Medulla oblongata (tissue), 1 donor: ENCODE data around the gene APBB2.
"Not testable (repeated sequence)": the region's sequence is repeated elsewhere in the genome, so short reads cannot be mapped to it uniquely, and the experiment has no call there.

Experiments
- DNase-seq: peaks from one replicate; pipeline ENCODE4 v3.0.0-alpha.2; 2015; ENCODE audit errors: extremely low spot score

APBB2 gene

DNA sequence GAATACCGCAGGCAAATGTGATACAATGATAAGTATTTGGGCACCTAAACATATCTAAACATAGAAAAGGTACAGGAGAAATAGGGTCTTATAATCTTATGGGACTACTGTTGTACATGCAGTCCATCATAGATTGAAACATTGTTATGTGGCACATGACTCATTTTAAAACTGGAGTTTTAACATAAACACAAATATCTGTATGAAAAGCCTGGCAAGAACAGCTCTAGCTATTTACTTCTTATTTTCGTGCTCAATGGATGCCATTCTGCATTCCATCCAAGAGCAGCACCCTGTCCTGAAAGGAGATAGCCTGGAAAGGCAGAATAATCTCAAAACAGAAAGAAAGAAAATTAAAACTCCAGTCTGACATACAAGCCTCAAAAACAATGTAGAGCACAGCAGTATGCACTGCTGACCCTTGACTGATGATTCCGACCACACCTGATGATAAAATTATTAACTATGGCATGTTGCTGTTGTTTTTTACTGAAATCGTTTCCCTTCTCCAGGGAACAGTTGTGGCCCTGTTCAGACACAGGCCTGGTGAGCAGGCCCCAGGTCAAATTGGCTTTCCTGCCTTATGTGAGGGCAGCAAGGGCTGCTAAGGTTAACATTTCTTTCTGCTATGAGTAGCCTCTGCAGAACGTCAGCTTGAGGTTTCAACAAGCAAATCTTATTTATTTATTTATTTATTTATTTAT lies 152.7 kb downstream of the APBB2 start:
- DNase-seq = no peak

GRCh38 chr4:41060352-41061334 lies 153.7 kb downstream of the APBB2 start:
- DNase-seq = no peak

GRCh38 chr4:41059411-41059810 lies 154.9 kb downstream of the APBB2 start:
- not testable (repeated sequence) for DNase-seq

DNA sequence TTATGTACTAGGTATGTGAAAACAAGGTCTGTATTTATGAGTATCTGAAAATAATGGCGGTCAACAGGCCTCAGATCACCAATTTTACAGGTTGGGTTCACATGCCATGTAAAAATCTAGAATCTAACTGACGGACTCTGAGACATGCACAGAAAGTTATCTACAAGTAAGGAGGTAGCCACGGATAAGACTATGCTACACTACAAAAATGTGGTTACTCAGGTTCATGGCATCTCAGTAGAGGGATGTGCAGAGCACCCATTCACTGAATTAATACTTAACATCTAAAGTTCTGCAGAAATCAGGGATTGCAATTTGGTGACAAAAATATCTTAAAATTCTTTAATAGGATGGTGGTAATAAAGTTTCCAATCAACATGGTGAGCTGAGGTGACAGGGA lies 155.9 kb downstream of the APBB2 start:
- no peak for DNase-seq

- DNase-seq = no peak
Measured at GRCh38 chr4:41057467-41057866, 156.9 kb downstream of the APBB2 start.

DNA sequence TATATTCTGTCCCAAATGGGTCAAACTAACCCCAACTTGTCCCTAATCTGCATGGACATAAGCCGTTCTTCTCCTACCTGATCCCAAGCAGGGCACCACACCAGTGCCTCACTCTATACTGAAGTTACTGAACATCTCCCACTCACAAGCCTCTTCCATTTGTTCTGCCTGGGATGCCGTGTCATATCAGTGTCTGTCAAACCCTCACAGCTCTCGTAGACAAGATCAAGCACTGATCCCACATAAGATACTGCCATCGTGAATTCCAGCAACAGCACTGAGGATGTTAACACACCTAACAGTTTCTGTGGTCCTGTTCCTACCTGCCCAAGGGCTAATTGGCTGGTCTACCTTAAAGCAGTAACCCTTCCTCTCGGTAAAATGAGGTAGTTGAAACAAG lies 162.1 kb downstream of the APBB2 start:
- DNase-seq = no peak

- DNase-seq = no peak
Measured at GRCh38 chr4:41050880-41051775, 163.2 kb downstream of the APBB2 start.

- DNase-seq = no peak
Measured at GRCh38 chr4:41050116-41050515, 164.2 kb downstream of the APBB2 start.

GRCh38 chr4:41049176-41049575 lies 165.2 kb downstream of the APBB2 start:
- not testable (repeated sequence) for DNase-seq

GRCh38 chr4:41044791-41045190 lies 169.6 kb downstream of the APBB2 start:
- no peak for DNase-seq

DNA sequence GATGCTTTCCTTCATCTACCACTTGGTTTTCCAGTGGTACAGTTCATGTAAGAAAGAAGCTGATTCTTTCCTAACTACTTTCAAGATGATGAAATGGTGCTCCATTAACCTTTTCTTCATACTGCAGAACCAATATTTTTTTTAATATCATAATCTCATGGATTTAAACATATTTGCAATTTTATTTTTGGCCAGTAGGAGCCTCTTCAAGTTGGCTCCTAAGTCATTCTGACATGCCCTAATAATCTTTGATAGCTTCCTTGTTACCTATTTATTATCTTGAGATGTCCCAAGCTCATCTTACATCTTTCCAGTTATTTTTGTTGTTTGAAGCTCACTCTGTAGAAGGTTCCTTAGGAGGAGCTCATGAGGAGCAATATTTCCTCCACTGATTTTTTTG lies 170.2 kb downstream of the APBB2 start:
- DNase-seq = no peak

GRCh38 chr4:41043465-41043864 lies 170.9 kb downstream of the APBB2 start:
- no peak for DNase-seq

DNA sequence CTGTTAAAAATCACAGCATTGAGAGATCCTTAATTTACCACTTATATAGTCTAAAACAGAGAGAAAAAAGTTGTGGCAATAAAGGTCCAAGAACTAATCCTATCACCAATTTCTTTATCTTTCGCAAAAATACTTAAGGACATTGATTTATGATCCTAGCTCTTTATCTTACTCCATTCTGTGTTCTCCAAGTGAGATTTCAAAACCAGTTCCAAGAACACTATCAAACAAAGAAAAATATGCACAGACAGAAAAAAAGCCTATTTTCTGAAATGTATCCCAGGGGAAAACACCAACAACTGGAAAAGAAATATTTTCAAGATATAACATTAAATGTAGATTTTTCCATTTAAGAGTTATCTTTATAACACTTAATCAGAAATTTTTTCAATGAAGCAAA lies 172.8 kb downstream of the APBB2 start:
- no peak for DNase-seq

- DNase-seq = no peak
Measured at GRCh38 chr4:41039317-41039716, 175.0 kb downstream of the APBB2 start.

GRCh38 chr4:41038304-41038703 lies 176.0 kb downstream of the APBB2 start:
- no peak for DNase-seq

DNA sequence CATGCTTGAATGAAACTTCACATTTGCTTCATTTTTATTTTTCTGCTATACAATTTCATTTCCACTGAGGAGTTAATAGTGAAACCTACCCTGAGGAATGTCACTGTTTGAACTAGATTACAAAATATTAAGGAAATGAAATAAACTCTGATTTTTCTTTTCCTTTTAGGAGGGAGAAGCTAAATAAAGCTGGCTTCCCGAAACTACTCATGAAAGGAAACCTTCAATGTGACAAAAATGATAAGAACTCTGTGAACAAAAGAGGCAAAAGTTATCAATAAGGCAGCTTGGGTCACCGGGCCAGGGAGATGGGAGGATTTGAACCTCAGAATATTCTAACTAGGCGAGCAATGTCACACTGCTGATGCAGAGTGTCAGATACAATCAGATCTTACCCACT lies 185.2 kb downstream of the APBB2 start:
- DNase-seq = no peak

GRCh38 chr4:41028392-41029076 lies 185.8 kb downstream of the APBB2 start:
- DNase-seq = no peak

DNA sequence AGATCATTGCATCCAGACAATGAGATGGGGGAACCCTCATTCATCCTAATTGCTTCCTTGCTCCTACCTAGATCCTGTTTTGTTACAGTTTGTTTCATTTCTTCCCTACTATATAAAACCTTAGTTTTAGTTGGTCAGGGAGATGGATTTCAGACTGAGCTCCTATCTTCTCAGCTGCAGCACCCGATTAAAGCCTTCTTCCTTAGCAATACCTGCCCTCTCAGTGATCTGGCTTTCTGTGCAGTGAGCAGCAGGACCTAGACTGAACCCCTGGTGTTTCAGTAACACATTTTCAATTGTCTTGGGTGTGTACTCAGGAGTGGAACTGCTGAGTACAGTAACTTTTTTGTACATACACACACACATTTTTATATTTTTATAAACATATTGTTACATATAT lies 187.4 kb downstream of the APBB2 start:
- no peak for DNase-seq

- DNase-seq = no peak
Measured at GRCh38 chr4:41025824-41026223, 188.5 kb downstream of the APBB2 start.

DNA sequence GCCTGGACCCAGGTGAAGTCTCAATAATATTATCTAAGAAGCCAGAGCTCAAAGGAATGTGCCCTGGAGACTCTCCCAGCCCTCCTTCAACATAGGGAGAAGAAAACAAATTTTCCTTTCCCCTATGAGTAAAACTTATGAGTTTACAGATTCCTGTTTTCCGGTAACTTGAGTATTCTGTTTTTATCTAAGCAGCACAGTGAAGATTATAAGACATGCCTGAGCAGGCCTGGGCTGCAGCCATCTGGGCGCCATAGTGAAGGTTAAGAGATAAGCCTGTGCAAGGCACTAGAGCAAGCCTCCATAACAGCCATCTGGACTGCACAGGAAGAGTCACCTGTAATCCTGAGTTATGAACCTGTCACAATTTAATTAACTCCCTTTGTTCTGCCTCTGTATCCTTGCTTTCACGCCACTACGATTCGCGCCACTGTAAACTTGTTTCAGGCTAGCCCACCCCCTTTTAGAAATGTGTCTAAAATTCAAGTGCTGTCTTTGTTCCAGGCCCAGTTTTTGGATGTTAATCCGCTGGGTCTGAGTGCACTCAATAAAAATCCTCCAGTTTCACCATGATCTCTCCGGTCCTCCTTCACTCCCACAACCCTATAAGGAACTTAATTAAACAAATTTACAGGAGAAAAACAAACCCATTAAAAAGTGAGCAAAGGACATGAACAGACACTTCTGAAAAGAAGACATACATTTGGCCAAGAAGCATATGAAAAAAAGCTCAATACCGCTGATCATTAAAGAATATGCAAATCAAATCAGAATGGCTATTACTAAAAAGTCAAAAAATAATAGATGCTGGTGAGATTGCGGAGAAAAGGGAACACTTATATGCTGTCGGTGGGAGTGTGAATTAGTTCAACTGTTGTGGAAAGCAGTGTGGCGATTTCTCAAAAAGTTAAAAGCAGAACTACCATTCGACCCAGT lies 189.5 kb downstream of the APBB2 start:
- no peak for DNase-seq
